WTC11 (cell line): Measurements from ENCODE around the gene TRPM8.

Experiments used
- ERG ChIP-seq: fragments of 250-450 bp; sonication (Bioruptor Pico); IDR thresholded peaks from 2 replicates; pipeline ENCODE4 v1.8.0; 2021; ENCODE audit warnings: mild to moderate bottlenecking
- JUN ChIP-seq: sonication (generic); formaldehyde crosslinking; IDR thresholded peaks from 2 replicates; pipeline ENCODE4 v1.8.0; 2023; ENCODE audit warnings: mild to moderate bottlenecking, missing genetic modification reagents
- NFATC4 ChIP-seq: fragments of 250-450 bp; sonication (Bioruptor Pico); IDR thresholded peaks from 2 replicates; pipeline ENCODE4 v1.9.0; 2021; ENCODE audit warnings: mild to moderate bottlenecking
- NFYB ChIP-seq: sonication (generic); formaldehyde crosslinking; conservative IDR thresholded peaks from 2 replicates; pipeline ENCODE4 v1.8.0; 2022; ENCODE audit warnings: low read depth, missing genetic modification reagents
- TF ChIP-seq, protein P1 (sequence below): sonication (generic); formaldehyde crosslinking; IDR thresholded peaks from 2 replicates; pipeline ENCODE4 v1.8.1; 2022; ENCODE audit warnings: missing genetic modification reagents, borderline replicate concordance

DNA sequence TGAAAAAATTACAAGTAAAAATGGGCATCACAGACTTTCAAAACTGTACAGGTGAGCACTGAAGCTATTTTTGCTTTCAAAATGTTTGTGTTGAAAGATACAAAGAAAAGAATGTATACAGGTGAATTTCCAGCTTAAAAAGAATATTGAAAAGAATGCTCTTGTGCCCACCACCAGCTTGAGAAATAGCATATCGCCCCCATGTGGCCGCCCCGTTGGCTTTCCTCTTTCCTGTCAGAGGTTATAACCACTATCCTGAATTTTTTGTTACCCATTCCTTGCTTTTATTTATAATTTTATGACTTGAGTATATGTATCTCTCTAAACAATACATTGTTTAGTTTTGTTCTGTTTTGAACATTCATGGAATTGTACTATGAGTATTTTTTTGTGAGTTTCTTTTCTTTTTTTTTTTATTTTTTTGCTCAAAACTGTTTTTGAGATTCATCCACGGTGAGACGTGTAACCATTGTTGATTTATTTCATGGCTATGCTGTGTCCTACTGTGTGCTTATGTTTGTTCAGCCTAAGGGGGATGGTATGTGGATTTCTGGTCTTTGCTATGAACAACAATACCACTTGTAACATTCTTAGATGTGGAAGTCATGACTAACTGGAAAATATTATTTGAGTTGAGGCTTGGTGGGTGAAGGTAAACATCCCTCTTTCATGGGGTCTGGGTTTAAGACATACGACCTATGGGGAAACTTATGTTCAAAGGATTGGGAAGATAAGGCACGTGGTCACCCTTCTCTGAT lies 11.6 kb downstream of the TRPM8 start:
- TF ChIP-seq JUN (CRISPR knock-in tag) (no peak), NFYB (CRISPR knock-in tag) (no peak), NFATC4 (no peak), ERG (CRISPR knock-in tag) (no peak)
- TF ChIP-seq, protein P1, sequence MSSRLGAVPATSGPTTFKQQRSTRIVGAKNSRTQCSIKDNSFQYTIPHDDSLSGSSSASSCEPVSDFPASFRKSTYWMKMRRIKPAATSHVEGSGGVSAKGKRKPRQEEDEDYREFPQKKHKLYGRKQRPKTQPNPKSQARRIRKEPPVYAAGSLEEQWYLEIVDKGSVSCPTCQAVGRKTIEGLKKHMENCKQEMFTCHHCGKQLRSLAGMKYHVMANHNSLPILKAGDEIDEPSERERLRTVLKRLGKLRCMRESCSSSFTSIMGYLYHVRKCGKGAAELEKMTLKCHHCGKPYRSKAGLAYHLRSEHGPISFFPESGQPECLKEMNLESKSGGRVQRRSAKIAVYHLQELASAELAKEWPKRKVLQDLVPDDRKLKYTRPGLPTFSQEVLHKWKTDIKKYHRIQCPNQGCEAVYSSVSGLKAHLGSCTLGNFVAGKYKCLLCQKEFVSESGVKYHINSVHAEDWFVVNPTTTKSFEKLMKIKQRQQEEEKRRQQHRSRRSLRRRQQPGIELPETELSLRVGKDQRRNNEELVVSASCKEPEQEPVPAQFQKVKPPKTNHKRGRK = no peak
